Middle frontal gyrus (tissue), 1 donor: ENCODE measurements around the gene SPAG7.

Experiments
- DNase-seq: peaks from one replicate; pipeline ENCODE4 v3.0.0-alpha.2; 2015; ENCODE audit warnings: low spot score; ENCODE audit errors: extremely low spot score

Gene SPAG7

GRCh38 chr17:4974115-4974670 is 6.6 kb upstream of the SPAG7 start:
- no peak for DNase-seq

- no peak for DNase-seq
These were observed 5.9 kb upstream of the SPAG7 start for GRCh38 chr17:4973256-4974114.

GRCh38 chr17:4972752-4973151 is 5.1 kb upstream of the SPAG7 start:
- DNase-seq = no peak

- DNase-seq = no peak
These were observed 4.7 kb upstream of the SPAG7 start for GRCh38 chr17:4972322-4972721.

GRCh38 chr17:4971826-4972225 is 4.2 kb upstream of the SPAG7 start:
- DNase-seq = no peak

- DNase-seq = no peak
These were observed 2.7 kb upstream of the SPAG7 start for GRCh38 chr17:4970273-4970672.

- DNase-seq = no peak
These were observed 2.0 kb upstream of the SPAG7 start for GRCh38 chr17:4969551-4970173.

- no peak for DNase-seq
These were observed 1.5 kb upstream of the SPAG7 start for GRCh38 chr17:4969047-4969550.

- no peak for DNase-seq
These were observed 949 bp upstream of the SPAG7 start for GRCh38 chr17:4968486-4969046.

- DNase-seq = peak; percentile 98
These were observed 626 bp downstream of the SPAG7 start for GRCh38 chr17:4966844-4967538.

- no peak for DNase-seq
These were observed 2.2 kb downstream of the SPAG7 start for GRCh38 chr17:4965311-4965986.

GRCh38 chr17:4960279-4960922 is 7.2 kb downstream of the SPAG7 start:
- no peak for DNase-seq

GRCh38 chr17:4959261-4959965 is 8.2 kb downstream of the SPAG7 start:
- no peak for DNase-seq

GRCh38 chr17:4958102-4958501 is 9.5 kb downstream of the SPAG7 start:
- DNase-seq = no peak

GRCh38 chr17:4956493-4957061 is 11.0 kb downstream of the SPAG7 start:
- no peak for DNase-seq

- DNase-seq = no peak
These were observed 12.5 kb downstream of the SPAG7 start for GRCh38 chr17:4955091-4955490.

- no peak for DNase-seq
These were observed 14.1 kb downstream of the SPAG7 start for GRCh38 chr17:4953451-4953961.

GRCh38 chr17:4951486-4951885 is 16.1 kb downstream of the SPAG7 start:
- DNase-seq = no peak

- DNase-seq = no peak
These were observed 16.8 kb downstream of the SPAG7 start, which contains the start of gene ENO3 for GRCh38 chr17:4950746-4951204. Gene ENO3, plus strand, starts transcription at chr17:4951119. Its CDS starts 711 bp downstream, at chr17:4951830.
